Liver (tissue), 9 donors: ENCODE data around the gene FBXO10. TPM values are rescaled to one million over a fixed set of nuclear protein-coding genes. Genes with fewer than 3 reads are reported as not detected.

ENCODE experiments used
- DNase-seq: peaks from one replicate; pipeline ENCODE4 v3.0.0-alpha.2; 2017; ENCODE audit warnings: low spot score
- H3K27ac ChIP-seq, 2 donors: one replicate each; pipeline ENCODE4 v1.7.0; 2013; ENCODE audit warnings: inconsistent platforms in 2 of 2, low read length in 2 of 2, control low read depth in 1 of 2, low read depth in 1 of 2, mild to moderate bottlenecking in 1 of 2
- H3K27me3 ChIP-seq, 4 donors: one replicate each; pipeline versions ENCODE4 v1.6.1 to v1.7.0; 2013; ENCODE audit warnings: low read length in 3 of 4, inconsistent platforms in 1 of 4, mild to moderate bottlenecking in 1 of 4, moderate library complexity in 1 of 4; ENCODE audit not compliant: control insufficient read depth in 4 of 4, insufficient read depth in 4 of 4
- H3K36me3 ChIP-seq, 4 donors: one replicate each; pipeline versions ENCODE4 v1.6.1 to v1.7.0; 2013; ENCODE audit warnings: low read length in 3 of 4, mild to moderate bottlenecking in 3 of 4, low read depth in 1 of 4, moderate library complexity in 1 of 4; ENCODE audit not compliant: control insufficient read depth in 4 of 4, insufficient read depth in 3 of 4
- H3K4me1 ChIP-seq, 4 donors: one replicate each; pipeline versions ENCODE4 v1.6.1 to v1.7.0; 2013; ENCODE audit warnings: low read length in 3 of 4, mild to moderate bottlenecking in 3 of 4, moderate library complexity in 1 of 4; ENCODE audit not compliant: control insufficient read depth in 4 of 4, insufficient read depth in 4 of 4
- H3K4me3 ChIP-seq, 3 donors: one replicate each; pipeline versions ENCODE4 v1.6.1 to v1.7.0; 2013; ENCODE audit warnings: low read length in 3 of 3, control low read depth in 1 of 3, low read depth in 1 of 3, mild to moderate bottlenecking in 1 of 3
- H3K9ac ChIP-seq, 2 donors: one replicate each; pipeline ENCODE4 v1.7.0; 2013; ENCODE audit warnings: low read length in 2 of 2, mild to moderate bottlenecking in 2 of 2, moderate library complexity in 2 of 2, control low read depth in 1 of 2, low read depth in 1 of 2
- H3K9me3 ChIP-seq, 4 donors: one replicate each; pipeline versions ENCODE4 v1.6.1 to v1.7.0; 2013; ENCODE audit warnings: low read length in 3 of 4; ENCODE audit not compliant: control insufficient read depth in 4 of 4
- EGR1 ChIP-seq, 2 donors: IDR thresholded peaks; 2 replicates each; pipeline ENCODE4 v1.6.1; 2016 to 2018; ENCODE audit warnings: antibody characterized with exemption in 2 of 2, low read depth in 2 of 2
- FOXA1 ChIP-seq: IDR thresholded peaks from 2 replicates; pipeline ENCODE4 v1.6.1; 2016; ENCODE audit warnings: antibody characterized with exemption
- GABPA ChIP-seq, 2 donors: IDR thresholded peaks in 1 of 2; conservative IDR thresholded peaks in 1 of 2; 2 replicates each; pipeline ENCODE4 v1.6.1; 2016; ENCODE audit warnings: antibody characterized with exemption in 2 of 2, mild to moderate bottlenecking in 1 of 2, moderate library complexity in 1 of 2
- HNF4A ChIP-seq, 2 donors: conservative IDR thresholded peaks; 2 replicates each; pipeline ENCODE4 v1.6.1; 2016; ENCODE audit warnings: antibody characterized with exemption in 2 of 2, mild to moderate bottlenecking in 2 of 2
- HNF4G ChIP-seq: IDR thresholded peaks from 2 replicates; pipeline ENCODE4 v1.6.1; 2016; ENCODE audit warnings: antibody characterized with exemption
- JUND ChIP-seq, 2 donors: IDR thresholded peaks; 2 replicates each; pipeline ENCODE4 v1.6.1; 2016; ENCODE audit warnings: antibody characterized with exemption in 2 of 2
- NR2F2 ChIP-seq: IDR thresholded peaks from 2 replicates; pipeline ENCODE4 v1.6.1; 2016; ENCODE audit warnings: antibody characterized with exemption
- RAD21 ChIP-seq, 2 donors: IDR thresholded peaks; 2 replicates each; pipeline ENCODE4 v1.6.1; 2016; ENCODE audit warnings: antibody characterized with exemption in 2 of 2, mild to moderate bottlenecking in 2 of 2
- RXRA ChIP-seq, 2 donors: IDR thresholded peaks; 2 replicates each; pipeline ENCODE4 v1.6.1; 2017 to 2018; ENCODE audit warnings: antibody characterized with exemption in 2 of 2, mild to moderate bottlenecking in 1 of 2
- SP1 ChIP-seq: IDR thresholded peaks from 2 replicates; pipeline ENCODE4 v1.6.1; 2018; ENCODE audit warnings: antibody characterized with exemption, mild to moderate bottlenecking
- TAF1 ChIP-seq: conservative IDR thresholded peaks from 2 replicates; pipeline ENCODE4 v1.6.1; 2016; ENCODE audit warnings: antibody characterized with exemption, mild to moderate bottlenecking
- YY1 ChIP-seq: IDR thresholded peaks from 2 replicates; pipeline ENCODE4 v1.6.1; 2016; ENCODE audit warnings: antibody characterized with exemption, mild to moderate bottlenecking
- WGBS: extraction: QIAGEN DNeasy Blood & Tissue Kit; methylation state at CpG from one replicate; pipeline ENCODE4 v1.1.7; 2013; 5-methylcytosine and 5-hydroxymethylcytosine counted together
- polyA plus RNA-seq, 2 donors: library from polyadenylated mRNA; stranded (reverse) in 1 of 2; unstranded in 1 of 2; fragments of 200-250 nt in 1 of 2; fragments of >200 nt in 1 of 2; fragmentation: Nextera tagmentation in 1 of 2; extraction: Ambion mirVana in 1 of 2; gene quantifications; one replicate each; pipeline versions ENCODE4 v1.2.1 to v1.2.3, GENCODE V29; 2013 to 2015
- total RNA-seq, 2 donors: library from RNA; depleted of rRNA; stranded (reverse); fragments of >200 nt; gene quantifications; one replicate each; pipeline ENCODE4 v1.2.3, GENCODE V29; 2014
- TF ChIP-seq, protein P1 (sequence below): IDR thresholded peaks from 2 replicates; pipeline ENCODE4 v1.6.1; 2016; ENCODE audit warnings: antibody characterized with exemption
- TF ChIP-seq, protein P2 (sequence below): fragments of 150-350 bp; IDR thresholded peaks from 2 replicates; pipeline ENCODE4 v1.5.1; 2017; ENCODE audit warnings: improper control_type of control experiment, low read depth, low read length; ENCODE audit not compliant: missing input control
- TF ChIP-seq, protein P3 (sequence below): IDR thresholded peaks from 2 replicates; pipeline ENCODE4 v1.6.1; 2016; ENCODE audit warnings: antibody characterized with exemption
- TF ChIP-seq, protein P4 (sequence below): IDR thresholded peaks from 2 replicates; pipeline ENCODE4 v1.6.1; 2016; ENCODE audit warnings: antibody characterized with exemption, mild to moderate bottlenecking
- donor health status: healthy.
- donor health status: healthy.
- donor health status: healthy.
- donor health status: healthy.
- donor health status: healthy.

FBXO10 gene
- total and polyA plus RNA-seq, 4 donors, result 1.3 to 5.5 (median 4.1) TPM

DNA sequence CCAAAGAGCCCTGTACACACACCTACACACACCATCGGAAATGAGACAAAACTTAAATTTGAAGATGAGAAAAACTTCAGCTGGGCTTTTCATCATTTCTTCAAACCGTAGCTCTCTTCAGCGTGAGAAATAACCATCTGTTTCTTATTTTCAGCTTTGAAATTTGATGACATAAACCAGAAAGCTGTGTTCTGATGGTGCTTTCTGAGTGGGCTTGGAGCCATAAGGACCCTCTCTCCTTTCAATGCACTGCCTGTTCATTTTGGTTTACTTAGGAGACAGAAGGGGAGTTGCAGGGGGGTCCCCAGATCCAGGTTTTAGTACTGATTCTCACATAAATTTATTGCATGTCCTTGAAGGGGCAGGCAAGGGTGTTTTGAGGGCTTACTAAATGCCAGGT is 9.5 kb downstream of the FBXO10 start:
- Histone ChIP-seq H3K27me3 (no peaks in the 10 kb centered on the region), H3K27ac (no peak overlapping the region), H3K4me3 (no peak overlapping the region), H3K4me1 (no peaks in the 10 kb centered on the region), H3K9ac (no peak overlapping the region), H3K9me3 (peaks cover 0 to 4% (median 0%) of the 10 kb centered on the region in 4 donors), H3K36me3 (no peaks in the 10 kb centered on the region)
- WGBS, result 94% methylated on average over 3 of the region's 3 CpGs
- DNase-seq, result no peak
- TF ChIP-seq HNF4G, result no peak
- TF ChIP-seq FOXA1, result no peak
- TF ChIP-seq, protein P1, sequence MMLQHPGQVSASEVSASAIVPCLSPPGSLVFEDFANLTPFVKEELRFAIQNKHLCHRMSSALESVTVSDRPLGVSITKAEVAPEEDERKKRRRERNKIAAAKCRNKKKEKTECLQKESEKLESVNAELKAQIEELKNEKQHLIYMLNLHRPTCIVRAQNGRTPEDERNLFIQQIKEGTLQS, result no peak
- TF ChIP-seq, protein P2, sequence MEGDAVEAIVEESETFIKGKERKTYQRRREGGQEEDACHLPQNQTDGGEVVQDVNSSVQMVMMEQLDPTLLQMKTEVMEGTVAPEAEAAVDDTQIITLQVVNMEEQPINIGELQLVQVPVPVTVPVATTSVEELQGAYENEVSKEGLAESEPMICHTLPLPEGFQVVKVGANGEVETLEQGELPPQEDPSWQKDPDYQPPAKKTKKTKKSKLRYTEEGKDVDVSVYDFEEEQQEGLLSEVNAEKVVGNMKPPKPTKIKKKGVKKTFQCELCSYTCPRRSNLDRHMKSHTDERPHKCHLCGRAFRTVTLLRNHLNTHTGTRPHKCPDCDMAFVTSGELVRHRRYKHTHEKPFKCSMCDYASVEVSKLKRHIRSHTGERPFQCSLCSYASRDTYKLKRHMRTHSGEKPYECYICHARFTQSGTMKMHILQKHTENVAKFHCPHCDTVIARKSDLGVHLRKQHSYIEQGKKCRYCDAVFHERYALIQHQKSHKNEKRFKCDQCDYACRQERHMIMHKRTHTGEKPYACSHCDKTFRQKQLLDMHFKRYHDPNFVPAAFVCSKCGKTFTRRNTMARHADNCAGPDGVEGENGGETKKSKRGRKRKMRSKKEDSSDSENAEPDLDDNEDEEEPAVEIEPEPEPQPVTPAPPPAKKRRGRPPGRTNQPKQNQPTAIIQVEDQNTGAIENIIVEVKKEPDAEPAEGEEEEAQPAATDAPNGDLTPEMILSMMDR, result no peak
- no peak for TF ChIP-seq YY1
- no peak for TF ChIP-seq HNF4A (conservative IDR thresholded peaks at IDR 0.05)
- TF ChIP-seq, protein P3, sequence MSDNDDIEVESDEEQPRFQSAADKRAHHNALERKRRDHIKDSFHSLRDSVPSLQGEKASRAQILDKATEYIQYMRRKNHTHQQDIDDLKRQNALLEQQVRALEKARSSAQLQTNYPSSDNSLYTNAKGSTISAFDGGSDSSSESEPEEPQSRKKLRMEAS, result no peak
- TF ChIP-seq RXRA (IDR thresholded peaks at IDR 0.05), result no peak
- no peak for TF ChIP-seq TAF1

DNA sequence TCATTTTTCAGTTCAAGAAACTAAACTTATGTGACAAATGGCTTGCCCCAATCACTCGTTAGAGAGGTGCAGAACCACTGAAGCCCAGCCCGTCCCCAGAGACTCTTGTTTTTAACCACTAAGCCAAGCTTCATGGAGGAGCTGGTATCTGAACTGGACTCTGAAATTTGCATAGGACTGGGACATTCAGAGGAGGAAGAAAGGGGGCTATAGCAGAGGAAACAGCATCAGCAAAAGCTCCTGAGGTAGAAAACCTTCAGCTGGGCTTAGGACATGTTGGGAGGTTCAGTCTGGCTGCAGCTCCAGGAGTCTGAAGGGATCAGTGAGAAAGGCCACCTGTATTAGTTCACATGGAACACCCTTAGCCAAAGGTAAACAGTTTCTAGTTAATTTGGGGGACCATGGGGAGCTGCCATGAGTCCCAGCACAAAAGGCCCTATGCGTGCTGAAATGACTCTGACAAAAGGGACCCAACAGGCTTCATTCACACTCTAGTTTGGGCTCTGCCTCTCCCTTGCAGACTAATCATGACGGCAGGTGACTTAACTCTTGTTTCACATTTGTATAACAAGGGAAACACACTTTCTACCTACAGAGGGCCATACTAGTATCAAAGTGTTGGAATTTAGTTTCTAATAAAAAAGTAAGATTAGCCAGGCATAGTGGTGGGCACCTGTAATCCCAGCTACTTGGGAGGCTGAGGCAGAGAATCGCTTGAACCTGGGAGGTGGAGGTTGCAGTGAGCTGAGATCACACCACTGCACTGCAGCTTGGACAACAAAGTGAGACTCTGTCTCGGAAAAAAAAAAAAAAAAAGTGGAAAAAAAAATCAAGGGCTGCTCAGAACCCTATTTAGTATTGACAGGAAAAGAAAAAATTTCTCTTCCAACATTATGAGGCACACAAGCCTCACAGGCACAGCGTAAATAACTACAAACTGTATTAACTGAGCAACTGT is 10.2 kb downstream of the FBXO10 start:
- no peaks in the 10 kb centered on the region for H3K27me3 ChIP-seq
- no peaks in the 10 kb centered on the region for H3K4me1 ChIP-seq
- DNase-seq, result no peak
- 95% methylated on average over 7 of the region's 7 CpGs for WGBS
- H3K9ac ChIP-seq, result no peak overlapping the region
- no peak overlapping the region for H3K4me3 ChIP-seq
- no peaks in the 10 kb centered on the region for H3K36me3 ChIP-seq
- H3K9me3 ChIP-seq, result peaks cover 0 to 4% (median 0%) of the 10 kb centered on the region in 4 donors
- no peak overlapping the region for H3K27ac ChIP-seq
- no peak for TF ChIP-seq JUND (IDR thresholded peaks at IDR 0.05)
- TF ChIP-seq EGR1 (IDR thresholded peaks at IDR 0.05; ENCODE audit: low read depth in 2 of 2), result no peak
- no peak for TF ChIP-seq YY1
- TF ChIP-seq HNF4A (conservative IDR thresholded peaks at IDR 0.05), result no peak

DNA sequence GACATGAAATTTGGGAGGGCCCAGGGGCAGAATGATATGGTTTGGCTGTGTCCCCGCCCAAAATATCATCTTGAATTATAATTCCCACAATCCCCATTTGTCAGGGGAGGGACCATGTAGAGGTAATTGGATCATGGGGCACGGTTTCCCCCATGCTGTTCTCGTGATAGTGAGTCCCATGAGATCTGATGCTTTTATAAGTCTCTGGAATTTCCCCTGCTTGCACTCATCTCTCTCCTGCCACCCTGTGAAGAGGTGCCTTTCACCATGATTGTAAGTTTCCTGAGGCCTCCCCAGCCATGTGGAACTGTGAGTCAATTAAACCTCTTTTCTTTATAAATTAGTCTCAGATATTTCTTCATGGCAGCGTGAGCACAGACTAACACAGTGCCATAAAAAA is 11.3 kb downstream of the FBXO10 start:
- DNase-seq, result no peak
- peaks cover 0 to 4% (median 0%) of the 10 kb centered on the region in 4 donors for H3K9me3 ChIP-seq
- no peak overlapping the region for H3K9ac ChIP-seq
- no peak overlapping the region for H3K27ac ChIP-seq
- no peaks in the 10 kb centered on the region for H3K4me1 ChIP-seq
- no peak overlapping the region for H3K4me3 ChIP-seq
- H3K27me3 ChIP-seq, result no peaks in the 10 kb centered on the region
- WGBS, result 97% methylated on average over 4 of the region's 4 CpGs
- H3K36me3 ChIP-seq, result no peaks in the 10 kb centered on the region
- TF ChIP-seq JUND (IDR thresholded peaks at IDR 0.05) (no peak), RAD21 (IDR thresholded peaks at IDR 0.05) (no peak), NR2F2 (no peak), YY1 (no peak), RXRA (IDR thresholded peaks at IDR 0.05) (no peak), HNF4G (no peak), SP1 (no peak), HNF4A (conservative IDR thresholded peaks at IDR 0.05) (no peak), FOXA1 (no peak), GABPA (IDR thresholded peaks at IDR 0.05 in 1 of 2, conservative IDR thresholded peaks at IDR 0.05 in 1 of 2) (no peak), TAF1 (no peak), EGR1 (IDR thresholded peaks at IDR 0.05; ENCODE audit: low read depth in 2 of 2) (no peak)
- TF ChIP-seq, protein P4, sequence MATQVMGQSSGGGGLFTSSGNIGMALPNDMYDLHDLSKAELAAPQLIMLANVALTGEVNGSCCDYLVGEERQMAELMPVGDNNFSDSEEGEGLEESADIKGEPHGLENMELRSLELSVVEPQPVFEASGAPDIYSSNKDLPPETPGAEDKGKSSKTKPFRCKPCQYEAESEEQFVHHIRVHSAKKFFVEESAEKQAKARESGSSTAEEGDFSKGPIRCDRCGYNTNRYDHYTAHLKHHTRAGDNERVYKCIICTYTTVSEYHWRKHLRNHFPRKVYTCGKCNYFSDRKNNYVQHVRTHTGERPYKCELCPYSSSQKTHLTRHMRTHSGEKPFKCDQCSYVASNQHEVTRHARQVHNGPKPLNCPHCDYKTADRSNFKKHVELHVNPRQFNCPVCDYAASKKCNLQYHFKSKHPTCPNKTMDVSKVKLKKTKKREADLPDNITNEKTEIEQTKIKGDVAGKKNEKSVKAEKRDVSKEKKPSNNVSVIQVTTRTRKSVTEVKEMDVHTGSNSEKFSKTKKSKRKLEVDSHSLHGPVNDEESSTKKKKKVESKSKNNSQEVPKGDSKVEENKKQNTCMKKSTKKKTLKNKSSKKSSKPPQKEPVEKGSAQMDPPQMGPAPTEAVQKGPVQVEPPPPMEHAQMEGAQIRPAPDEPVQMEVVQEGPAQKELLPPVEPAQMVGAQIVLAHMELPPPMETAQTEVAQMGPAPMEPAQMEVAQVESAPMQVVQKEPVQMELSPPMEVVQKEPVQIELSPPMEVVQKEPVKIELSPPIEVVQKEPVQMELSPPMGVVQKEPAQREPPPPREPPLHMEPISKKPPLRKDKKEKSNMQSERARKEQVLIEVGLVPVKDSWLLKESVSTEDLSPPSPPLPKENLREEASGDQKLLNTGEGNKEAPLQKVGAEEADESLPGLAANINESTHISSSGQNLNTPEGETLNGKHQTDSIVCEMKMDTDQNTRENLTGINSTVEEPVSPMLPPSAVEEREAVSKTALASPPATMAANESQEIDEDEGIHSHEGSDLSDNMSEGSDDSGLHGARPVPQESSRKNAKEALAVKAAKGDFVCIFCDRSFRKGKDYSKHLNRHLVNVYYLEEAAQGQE, result no peak
- TF ChIP-seq, protein P2, result no peak
- TF ChIP-seq, protein P3, result no peak
- TF ChIP-seq, protein P1, result no peak
